Astrocyte of the spinal cord (primary cell): Measurements from ENCODE around the gene NPHP4.

Experiments
- DNase-seq: peaks from one replicate; pipeline ENCODE4 v3.0.0; 2011; ENCODE audit warnings: low read depth, low spot score
- H3K4me3 ChIP-seq: 2 replicates; pipeline ENCODE4 v1.5.1; 2011; ENCODE audit warnings: low read depth, mild to moderate bottlenecking, low read length, moderate library complexity
- CTCF ChIP-seq: IDR thresholded peaks from 2 replicates; pipeline ENCODE4 v1.5.1; 2012; ENCODE audit warnings: low read depth, mild to moderate bottlenecking, low read length, inconsistent platforms
- in situ Hi-C: cut with HindIII; loops from 2 replicates; pipeline ENCODE4 v1.10.0; 2017; ENCODE audit warnings: low sequenced_read_pairs

NPHP4 gene

DNA sequence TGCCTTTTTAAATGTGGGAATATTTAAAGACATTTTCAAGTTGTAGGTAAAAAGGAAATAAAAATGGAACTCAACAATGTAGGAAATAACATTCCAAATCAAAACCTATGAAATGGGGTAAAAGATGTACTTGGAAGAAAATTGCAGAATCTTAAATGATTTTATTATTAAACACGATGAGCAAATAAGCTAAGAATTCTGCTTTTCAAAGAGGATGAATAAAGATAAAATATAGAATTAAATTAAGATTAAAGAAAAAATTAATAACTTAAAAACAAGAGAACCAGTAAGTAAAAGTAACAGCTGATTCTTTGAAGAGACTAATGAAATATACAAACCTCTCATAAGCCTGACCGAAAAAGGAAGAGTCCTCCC is 74.0 kb downstream of the NPHP4 start:
- no peak overlapping the region for H3K4me3 ChIP-seq
- DNase-seq, result no peak
- TF ChIP-seq CTCF, result no peak
- in situ Hi-C loops, result no loop called here

DNA sequence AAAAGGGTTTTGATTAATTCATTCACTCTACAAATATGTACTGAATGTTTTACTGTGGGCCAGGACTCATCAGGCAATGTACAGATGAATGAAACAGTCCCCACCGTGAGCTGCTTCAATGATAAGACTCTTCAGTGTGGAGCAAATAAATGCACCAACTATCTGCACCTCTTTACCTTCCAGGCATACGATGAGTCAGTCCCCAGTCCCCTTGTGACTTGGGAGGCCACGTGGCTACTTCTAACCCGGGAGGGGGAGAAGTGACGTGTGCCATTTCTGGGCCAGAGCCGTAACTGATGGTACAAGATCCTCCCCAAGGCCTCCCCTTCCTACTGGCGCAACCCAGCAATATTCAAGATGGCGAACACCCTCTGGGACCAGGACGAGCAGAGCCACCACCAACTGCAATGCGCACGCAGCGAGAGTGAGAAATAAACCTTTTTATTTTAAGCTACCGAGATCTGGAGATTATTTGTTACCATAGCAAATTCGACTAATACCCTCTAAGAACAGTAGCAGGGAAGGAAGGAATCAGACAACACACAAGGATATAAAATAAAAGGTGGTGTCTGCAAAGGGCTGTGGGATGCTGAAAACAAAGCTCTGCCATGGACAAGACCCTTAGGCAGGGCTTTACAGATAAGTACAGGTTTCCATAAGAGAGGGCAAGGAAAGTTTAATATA is 74.5 kb downstream of the NPHP4 start:
- in situ Hi-C loops, result no loop called here
- H3K4me3 ChIP-seq, result no peak overlapping the region
- no peak for TF ChIP-seq CTCF
- DNase-seq, result no peak

DNA sequence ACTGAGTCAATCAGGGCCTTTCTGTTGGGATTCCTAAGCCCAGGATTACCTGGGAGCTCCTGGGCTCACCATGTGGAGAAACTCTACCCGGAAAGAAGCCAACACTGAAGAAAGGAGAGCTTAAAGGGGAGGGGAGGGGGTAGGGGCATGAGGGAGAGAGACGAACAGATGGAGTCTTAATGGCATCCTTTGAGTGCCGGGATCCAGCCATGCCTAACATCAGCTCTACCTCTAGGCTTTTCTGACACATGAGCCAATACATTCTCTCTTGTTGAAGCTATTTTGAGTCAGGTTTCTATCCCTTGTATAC is 75.0 kb downstream of the NPHP4 start:
- no peak for TF ChIP-seq CTCF
- DNase-seq, result no peak
- in situ Hi-C loops, result no loop called here
- no peak overlapping the region for H3K4me3 ChIP-seq

- no peak for TF ChIP-seq CTCF
- no peak overlapping the region for H3K4me3 ChIP-seq
- DNase-seq, result no peak
- in situ Hi-C loops, result no loop called here
Measured at GRCh38 chr1:5916572-5917280, 75.5 kb downstream of the NPHP4 start.

- DNase-seq, result peak; percentile 72
- H3K4me3 ChIP-seq, result no peak overlapping the region
- in situ Hi-C loops, result no loop called here
Measured at GRCh38 chr1:5915587-5916571, 76.3 kb downstream of the NPHP4 start.

More at GRCh38 chr1:5915587-5916571, 76.3 kb downstream of the NPHP4 start:
- TF ChIP-seq CTCF, result peak; percentile 77
